ENCODE data around the gene INO80B. TPM values are rescaled to one million over a fixed set of nuclear protein-coding genes. Genes with fewer than 3 reads are reported as not detected.

Gene INO80B
- polyA plus RNA-seq, 1 donor (not counting 4 experiments of a cell fraction or from before 2014, with no cell fraction given): 18.8 TPM

DNA sequence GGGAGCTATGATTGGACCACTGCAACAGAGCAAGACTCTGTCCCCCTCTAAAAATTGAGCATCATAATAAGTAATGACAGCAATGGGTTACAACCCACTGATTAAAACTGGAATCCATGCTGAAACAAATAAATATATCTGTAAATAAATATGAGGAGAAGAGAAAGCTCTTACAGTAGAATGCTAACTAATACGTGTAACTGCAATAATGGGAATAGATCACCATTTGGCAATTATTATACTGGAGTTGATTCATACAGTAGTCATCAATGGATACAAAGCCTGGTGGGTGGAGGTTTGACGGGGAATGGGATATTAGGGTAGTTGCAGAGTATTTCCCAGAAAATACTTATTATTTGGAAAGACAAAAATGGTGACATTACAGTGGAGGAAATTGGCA, 6.1 kb upstream of the INO80B start:
- Histone ChIP-seq H3K9me3 (ENCODE audit: control insufficient read depth, low read depth, low read length) (no peaks in the 10 kb centered on the region), H3K79me2 (ENCODE audit: control insufficient read depth, insufficient read depth, low read length) (no peaks in the 10 kb centered on the region), H3K4me2 (ENCODE audit: control insufficient read depth, extremely low read depth, insufficient read depth, low read depth, low read length) (no peak overlapping the region), H3K4me1 (ENCODE audit: control insufficient read depth, extremely low read depth, insufficient read depth, low read length) (peaks cover 3% of the 10 kb centered on the region), H3K9me1 (ENCODE audit: control insufficient read depth, extremely low read depth, insufficient read depth, low read length) (no peaks in the 10 kb centered on the region), H3K36me3 (ENCODE audit: control insufficient read depth in 2 of 2, extremely low read depth in 1 of 2, insufficient read depth in 2 of 2, low read length in 2 of 2) (no peaks in the 10 kb centered on the region), H2AFZ (ENCODE audit: control insufficient read depth, low read length) (no peak overlapping the region), H4K20me1 (ENCODE audit: control insufficient read depth, extremely low read depth, insufficient read depth, low read length) (no peaks in the 10 kb centered on the region), H3K27ac (ENCODE audit: control insufficient read depth, insufficient read depth, low read length) (no peak overlapping the region), H3K27me3 (ENCODE audit: control insufficient read depth, extremely low read depth, insufficient read depth, low read length) (no peaks in the 10 kb centered on the region), H3K9ac (ENCODE audit: control insufficient read depth, extremely low read depth, insufficient read depth, low read length) (no peak overlapping the region), H3K4me3 (ENCODE audit: control insufficient read depth in 2 of 3, extremely low read depth in 1 of 3, insufficient read depth in 2 of 3, low read depth in 1 of 3, low read length in 3 of 3) (no peak overlapping the region)
- no peak for FAIRE-seq
- dilution Hi-C loops (cut with MboI; ENCODE audit: extremely low pct_ligation_motif_present, low sequenced_read_pairs): no loop called here
- DNase-seq (ENCODE audit: low read depth, low spot score): no peak
- TF ChIP-seq, protein P1, sequence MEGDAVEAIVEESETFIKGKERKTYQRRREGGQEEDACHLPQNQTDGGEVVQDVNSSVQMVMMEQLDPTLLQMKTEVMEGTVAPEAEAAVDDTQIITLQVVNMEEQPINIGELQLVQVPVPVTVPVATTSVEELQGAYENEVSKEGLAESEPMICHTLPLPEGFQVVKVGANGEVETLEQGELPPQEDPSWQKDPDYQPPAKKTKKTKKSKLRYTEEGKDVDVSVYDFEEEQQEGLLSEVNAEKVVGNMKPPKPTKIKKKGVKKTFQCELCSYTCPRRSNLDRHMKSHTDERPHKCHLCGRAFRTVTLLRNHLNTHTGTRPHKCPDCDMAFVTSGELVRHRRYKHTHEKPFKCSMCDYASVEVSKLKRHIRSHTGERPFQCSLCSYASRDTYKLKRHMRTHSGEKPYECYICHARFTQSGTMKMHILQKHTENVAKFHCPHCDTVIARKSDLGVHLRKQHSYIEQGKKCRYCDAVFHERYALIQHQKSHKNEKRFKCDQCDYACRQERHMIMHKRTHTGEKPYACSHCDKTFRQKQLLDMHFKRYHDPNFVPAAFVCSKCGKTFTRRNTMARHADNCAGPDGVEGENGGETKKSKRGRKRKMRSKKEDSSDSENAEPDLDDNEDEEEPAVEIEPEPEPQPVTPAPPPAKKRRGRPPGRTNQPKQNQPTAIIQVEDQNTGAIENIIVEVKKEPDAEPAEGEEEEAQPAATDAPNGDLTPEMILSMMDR (optimal IDR thresholded peaks at IDR 0.05 in 1 of 3, IDR thresholded peaks at IDR 0.05 in 1 of 3, conservative IDR thresholded peaks at IDR 0.05 in 1 of 3; ENCODE audit: extremely low read depth in 1 of 3, insufficient read depth in 2 of 3, low read length in 3 of 3): no peak
- TF ChIP-seq EZH2 (IDR thresholded peaks at IDR 0.05; ENCODE audit: low read length): no peak

DNA sequence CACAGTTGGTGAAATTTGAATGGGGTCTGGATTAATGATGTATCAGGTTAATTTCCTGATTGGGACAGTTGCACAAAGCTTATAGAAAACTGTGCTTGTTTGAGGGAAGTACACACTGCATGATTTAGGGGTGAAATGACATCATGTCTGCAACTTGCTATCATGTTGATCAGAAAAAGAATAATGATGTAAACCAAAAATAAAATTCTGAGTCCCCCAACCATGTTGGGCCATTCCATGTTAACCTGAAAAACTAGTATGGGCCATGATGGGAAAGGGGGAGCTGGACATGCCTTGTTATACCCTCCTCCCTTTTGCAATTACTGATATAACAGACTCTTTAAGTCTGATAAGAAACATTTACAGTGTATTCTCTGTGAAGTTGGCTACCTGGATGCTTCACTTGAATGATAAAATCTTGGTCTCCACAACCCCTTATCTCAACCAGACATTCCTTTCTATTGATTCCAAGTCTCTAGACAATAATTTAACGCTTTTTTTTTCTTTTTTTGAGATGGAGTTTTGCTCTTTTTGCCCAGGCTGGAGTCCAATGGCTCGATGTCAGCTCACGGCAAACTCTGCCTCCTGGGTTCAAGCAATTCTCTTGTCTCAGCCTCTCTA, 4.2 kb upstream of the INO80B start:
- H2AFZ ChIP-seq (ENCODE audit: control insufficient read depth, low read length): no peak overlapping the region
- dilution Hi-C loops (cut with MboI; ENCODE audit: extremely low pct_ligation_motif_present, low sequenced_read_pairs): no loop called here
- H4K20me1 ChIP-seq (ENCODE audit: control insufficient read depth, extremely low read depth, insufficient read depth, low read length): no peaks in the 10 kb centered on the region
- H3K27ac ChIP-seq (ENCODE audit: control insufficient read depth, insufficient read depth, low read length): no peak overlapping the region
- H3K36me3 ChIP-seq (ENCODE audit: control insufficient read depth in 2 of 2, extremely low read depth in 1 of 2, insufficient read depth in 2 of 2, low read length in 2 of 2): no peaks in the 10 kb centered on the region
- no peak overlapping the region for H3K4me3 ChIP-seq (ENCODE audit: control insufficient read depth in 2 of 3, extremely low read depth in 1 of 3, insufficient read depth in 2 of 3, low read depth in 1 of 3, low read length in 3 of 3)
- H3K4me2 ChIP-seq (ENCODE audit: control insufficient read depth, extremely low read depth, insufficient read depth, low read depth, low read length): no peak overlapping the region
- FAIRE-seq (no peak), DNase-seq (ENCODE audit: low read depth, low spot score) (no peak)
- no peaks in the 10 kb centered on the region for H3K9me1 ChIP-seq (ENCODE audit: control insufficient read depth, extremely low read depth, insufficient read depth, low read length)
- H3K79me2 ChIP-seq (ENCODE audit: control insufficient read depth, insufficient read depth, low read length): peaks cover 7% of the 10 kb centered on the region
- no peak for TF ChIP-seq EZH2 (IDR thresholded peaks at IDR 0.05; ENCODE audit: low read length)
- TF ChIP-seq, protein P1 (optimal IDR thresholded peaks at IDR 0.05 in 1 of 3, IDR thresholded peaks at IDR 0.05 in 1 of 3, conservative IDR thresholded peaks at IDR 0.05 in 1 of 3; ENCODE audit: extremely low read depth in 1 of 3, insufficient read depth in 2 of 3, low read length in 3 of 3): no peak
- no peak overlapping the region for H3K9ac ChIP-seq (ENCODE audit: control insufficient read depth, extremely low read depth, insufficient read depth, low read length)
- H3K4me1 ChIP-seq (ENCODE audit: control insufficient read depth, extremely low read depth, insufficient read depth, low read length): peaks cover 9% of the 10 kb centered on the region
- H3K27me3 ChIP-seq (ENCODE audit: control insufficient read depth, extremely low read depth, insufficient read depth, low read length): no peaks in the 10 kb centered on the region
- no peaks in the 10 kb centered on the region for H3K9me3 ChIP-seq (ENCODE audit: control insufficient read depth, low read depth, low read length)

All from keratinocyte (primary cell).